HFF-Myc (cell line): Measurements from ENCODE around the gene NELL1.

Source experiments
- DNase-seq: peaks from one replicate; pipeline ENCODE4 v3.0.0-alpha.2; 2011; ENCODE audit warnings: low read depth; ENCODE audit errors: extremely low read depth
- H3K4me3 ChIP-seq: replicated peaks from 2 replicates; pipeline ENCODE4 v1.5.1; 2011; ENCODE audit warnings: low read depth, mild to moderate bottlenecking, control low read depth, low read length
- CTCF ChIP-seq: IDR thresholded peaks from 2 replicates; pipeline ENCODE4 v1.5.1; 2012; ENCODE audit warnings: mild to moderate bottlenecking, low read depth, low read length, control low read depth; ENCODE audit errors: missing control alignments

NELL1 gene

GRCh38 chr11:21622995-21623394, 953.6 kb downstream of the NELL1 start:
- no peak for TF ChIP-seq CTCF
- H3K4me3 ChIP-seq = no peak overlapping the region
- no peak for DNase-seq
